ENCODE results near the gene IARS1.

GRCh38 chr9:92313624-92314012, 20.1 kb upstream of the IARS1 start:
- no peak for TF ChIP-seq YY1 (IDR thresholded peaks at IDR 0.05; ENCODE audit: low read depth)
- TF ChIP-seq, protein P1, sequence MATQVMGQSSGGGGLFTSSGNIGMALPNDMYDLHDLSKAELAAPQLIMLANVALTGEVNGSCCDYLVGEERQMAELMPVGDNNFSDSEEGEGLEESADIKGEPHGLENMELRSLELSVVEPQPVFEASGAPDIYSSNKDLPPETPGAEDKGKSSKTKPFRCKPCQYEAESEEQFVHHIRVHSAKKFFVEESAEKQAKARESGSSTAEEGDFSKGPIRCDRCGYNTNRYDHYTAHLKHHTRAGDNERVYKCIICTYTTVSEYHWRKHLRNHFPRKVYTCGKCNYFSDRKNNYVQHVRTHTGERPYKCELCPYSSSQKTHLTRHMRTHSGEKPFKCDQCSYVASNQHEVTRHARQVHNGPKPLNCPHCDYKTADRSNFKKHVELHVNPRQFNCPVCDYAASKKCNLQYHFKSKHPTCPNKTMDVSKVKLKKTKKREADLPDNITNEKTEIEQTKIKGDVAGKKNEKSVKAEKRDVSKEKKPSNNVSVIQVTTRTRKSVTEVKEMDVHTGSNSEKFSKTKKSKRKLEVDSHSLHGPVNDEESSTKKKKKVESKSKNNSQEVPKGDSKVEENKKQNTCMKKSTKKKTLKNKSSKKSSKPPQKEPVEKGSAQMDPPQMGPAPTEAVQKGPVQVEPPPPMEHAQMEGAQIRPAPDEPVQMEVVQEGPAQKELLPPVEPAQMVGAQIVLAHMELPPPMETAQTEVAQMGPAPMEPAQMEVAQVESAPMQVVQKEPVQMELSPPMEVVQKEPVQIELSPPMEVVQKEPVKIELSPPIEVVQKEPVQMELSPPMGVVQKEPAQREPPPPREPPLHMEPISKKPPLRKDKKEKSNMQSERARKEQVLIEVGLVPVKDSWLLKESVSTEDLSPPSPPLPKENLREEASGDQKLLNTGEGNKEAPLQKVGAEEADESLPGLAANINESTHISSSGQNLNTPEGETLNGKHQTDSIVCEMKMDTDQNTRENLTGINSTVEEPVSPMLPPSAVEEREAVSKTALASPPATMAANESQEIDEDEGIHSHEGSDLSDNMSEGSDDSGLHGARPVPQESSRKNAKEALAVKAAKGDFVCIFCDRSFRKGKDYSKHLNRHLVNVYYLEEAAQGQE (IDR thresholded peaks at IDR 0.05; ENCODE audit: low read depth, low read length) = no peak
- TF ChIP-seq, protein P2, sequence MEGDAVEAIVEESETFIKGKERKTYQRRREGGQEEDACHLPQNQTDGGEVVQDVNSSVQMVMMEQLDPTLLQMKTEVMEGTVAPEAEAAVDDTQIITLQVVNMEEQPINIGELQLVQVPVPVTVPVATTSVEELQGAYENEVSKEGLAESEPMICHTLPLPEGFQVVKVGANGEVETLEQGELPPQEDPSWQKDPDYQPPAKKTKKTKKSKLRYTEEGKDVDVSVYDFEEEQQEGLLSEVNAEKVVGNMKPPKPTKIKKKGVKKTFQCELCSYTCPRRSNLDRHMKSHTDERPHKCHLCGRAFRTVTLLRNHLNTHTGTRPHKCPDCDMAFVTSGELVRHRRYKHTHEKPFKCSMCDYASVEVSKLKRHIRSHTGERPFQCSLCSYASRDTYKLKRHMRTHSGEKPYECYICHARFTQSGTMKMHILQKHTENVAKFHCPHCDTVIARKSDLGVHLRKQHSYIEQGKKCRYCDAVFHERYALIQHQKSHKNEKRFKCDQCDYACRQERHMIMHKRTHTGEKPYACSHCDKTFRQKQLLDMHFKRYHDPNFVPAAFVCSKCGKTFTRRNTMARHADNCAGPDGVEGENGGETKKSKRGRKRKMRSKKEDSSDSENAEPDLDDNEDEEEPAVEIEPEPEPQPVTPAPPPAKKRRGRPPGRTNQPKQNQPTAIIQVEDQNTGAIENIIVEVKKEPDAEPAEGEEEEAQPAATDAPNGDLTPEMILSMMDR (IDR thresholded peaks at IDR 0.05) = no peak
- TF ChIP-seq, protein P3, sequence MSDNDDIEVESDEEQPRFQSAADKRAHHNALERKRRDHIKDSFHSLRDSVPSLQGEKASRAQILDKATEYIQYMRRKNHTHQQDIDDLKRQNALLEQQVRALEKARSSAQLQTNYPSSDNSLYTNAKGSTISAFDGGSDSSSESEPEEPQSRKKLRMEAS (IDR thresholded peaks at IDR 0.05; ENCODE audit: low read depth) = no peak
- TF ChIP-seq JUND (IDR thresholded peaks at IDR 0.05) = no peak
- TF ChIP-seq, protein P4, sequence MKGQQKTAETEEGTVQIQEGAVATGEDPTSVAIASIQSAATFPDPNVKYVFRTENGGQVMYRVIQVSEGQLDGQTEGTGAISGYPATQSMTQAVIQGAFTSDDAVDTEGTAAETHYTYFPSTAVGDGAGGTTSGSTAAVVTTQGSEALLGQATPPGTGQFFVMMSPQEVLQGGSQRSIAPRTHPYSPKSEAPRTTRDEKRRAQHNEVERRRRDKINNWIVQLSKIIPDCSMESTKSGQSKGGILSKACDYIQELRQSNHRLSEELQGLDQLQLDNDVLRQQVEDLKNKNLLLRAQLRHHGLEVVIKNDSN (IDR thresholded peaks at IDR 0.05; ENCODE audit: borderline replicate concordance, low read depth) = no peak
- no peak for TF ChIP-seq USF2 (IDR thresholded peaks at IDR 0.05; ENCODE audit: borderline replicate concordance, low read depth, low read length)
- no peak for TF ChIP-seq RAD21 (IDR thresholded peaks at IDR 0.05; ENCODE audit: low read length)
- no peak for TF ChIP-seq EP300 (IDR thresholded peaks at IDR 0.05; ENCODE audit: borderline replicate concordance in 1 of 2, low read depth in 1 of 2, low read length in 1 of 2)

All from SK-N-SH (cell line).